A549 (cell line): ENCODE results near the gene PPP1R1B. TPM values are rescaled to one million over a fixed set of nuclear protein-coding genes. Genes with fewer than 3 reads are reported as not detected.
A peak's percentile ranks its signal among the peaks of the same experiment; 100 is the strongest.

ENCODE experiments used
- ATAC-seq, 2 experiments: fragments of 200-7000 bp in 1 of 2; fragments of >200 bp in 1 of 2; cut with Nextera tagmentation in 1 of 2; cut with Tn5 transposase in 1 of 2; 3 replicates each; pipeline versions ENCODE4 v1.8.0 to v1.9.1; 2018 to 2020; ENCODE audit warnings: mild to moderate bottlenecking in 1 of 2, moderate library complexity in 1 of 2
- CTCF ChIA-PET: fragments of 300-600 bp; sonication (Branson Sonifier 250); formaldehyde crosslinking; extraction: SDS; loops from one replicate; lab custom pipeline; 2021; ENCODE audit warnings: antibody characterized with exemption, inconsistent platforms; lab: Yijun Ruan, JAX
- POLR2A ChIA-PET: fragments of 350-600 bp; formaldehyde crosslinking; extraction: SDS; loops from one replicate; lab custom pipeline; 2021; ENCODE audit warnings: antibody characterized with exemption, inconsistent platforms; lab: Yijun Ruan, JAX
- DNase-seq, 2 experiments: peaks; one replicate each; pipeline versions ENCODE4 v3.0.0 to v3.0.0-alpha.2; 2011 to 2016; ENCODE audit warnings: low read depth in 1 of 2, low spot score in 1 of 2
- FAIRE-seq: peaks from 2 replicates; lab custom pipeline; 2011; peaks lifted over from hg19 to GRCh38; lab: Jason Lieb, UNC
- H3K27ac ChIP-seq, 2 experiments: fragments of >200 bp; sonication (Bioruptor Twin); formaldehyde crosslinking; 3 replicates each; pipeline ENCODE4 v1.5.1; 2016 to 2017
- H3K4me1 ChIP-seq: fragments of >200 bp; sonication (Bioruptor Twin); formaldehyde crosslinking; 3 replicates; pipeline ENCODE4 v1.6.1; 2016
- H3K4me2 ChIP-seq: fragments of >200 bp; sonication (Bioruptor Twin); formaldehyde crosslinking; 3 replicates; pipeline ENCODE4 v1.6.1; 2016
- H3K4me3 ChIP-seq: fragments of >200 bp; sonication (Bioruptor Twin); formaldehyde crosslinking; 3 replicates; pipeline ENCODE4 v1.5.1; 2016
- H3K9me3 ChIP-seq: fragments of >200 bp; sonication (Bioruptor Twin); formaldehyde crosslinking; 3 replicates; pipeline ENCODE4 v1.6.1; 2016
- CHD4 ChIP-seq: fragments of 200-600 bp; sonication (generic); IDR thresholded peaks from 2 replicates; pipeline ENCODE4 v1.6.1; 2016; ENCODE audit warnings: antibody characterized with exemption, mild to moderate bottlenecking, borderline replicate concordance
- EHF ChIP-seq: fragments of 250-450 bp; sonication (Bioruptor Pico); IDR thresholded peaks from 2 replicates; pipeline ENCODE4 v1.5.0; 2020; ENCODE audit warnings: mild to moderate bottlenecking
- EHMT2 ChIP-seq: fragments of 200-600 bp; sonication (generic); IDR thresholded peaks from 2 replicates; pipeline ENCODE4 v1.6.1; 2016; ENCODE audit warnings: antibody characterized with exemption, low read depth, mild to moderate bottlenecking, moderate library complexity
- ESRRA ChIP-seq: fragments of 150-350 bp; IDR thresholded peaks from 2 replicates; pipeline ENCODE4 v1.6.1; 2014; ENCODE audit warnings: mild to moderate bottlenecking, low read length, borderline replicate concordance
- HDAC2 ChIP-seq: fragments of 200-600 bp; sonication (generic); IDR thresholded peaks from 2 replicates; pipeline ENCODE4 v1.6.1; 2016
- HEYL ChIP-seq: fragments of 250-450 bp; sonication (Bioruptor Pico); IDR thresholded peaks from 2 replicates; pipeline ENCODE4 v1.8.0; 2021; ENCODE audit warnings: mild to moderate bottlenecking, moderate library complexity
- HOXB13 ChIP-seq: fragments of 250-450 bp; sonication (Bioruptor Pico); IDR thresholded peaks from 2 replicates; pipeline ENCODE4 v1.5.0; 2020; ENCODE audit warnings: low read depth, mild to moderate bottlenecking, moderate library complexity
- JUN ChIP-seq, 2 experiments: fragments of >200 bp; sonication (Bioruptor Twin); formaldehyde crosslinking; IDR thresholded peaks; 2 replicates in 1 of 2; 3 replicates in 1 of 2; pipeline ENCODE4 v1.6.1; 2016 to 2017
- MAX ChIP-seq: IDR thresholded peaks from 2 replicates; pipeline ENCODE4 v1.6.1; 2012
- MAZ ChIP-seq: fragments of 150-350 bp; IDR thresholded peaks from 2 replicates; pipeline ENCODE4 v1.6.1; 2014; ENCODE audit warnings: antibody characterized with exemption, low read depth, low read length, borderline replicate concordance
- MYC ChIP-seq: IDR thresholded peaks from 2 replicates; pipeline ENCODE4 v1.6.1; 2012; ENCODE audit warnings: mild to moderate bottlenecking, inconsistent platforms, low read length, improper control_type of control experiment, borderline replicate concordance
- NFE2L2 ChIP-seq: fragments of 150-350 bp; conservative IDR thresholded peaks from 2 replicates; pipeline ENCODE4 v1.6.1; 2014; ENCODE audit warnings: low read length
- NPAS2 ChIP-seq: fragments of 250-450 bp; sonication (Bioruptor Pico); IDR thresholded peaks from 2 replicates; pipeline ENCODE4 v1.8.0; 2022; ENCODE audit warnings: mild to moderate bottlenecking, moderate library complexity, borderline replicate concordance
- NR3C1 ChIP-seq: fragments of >200 bp; sonication (Bioruptor Twin); formaldehyde crosslinking; IDR thresholded peaks from 3 replicates; pipeline ENCODE4 v1.6.1; 2017
- PHF8 ChIP-seq: fragments of 200-600 bp; sonication (generic); IDR thresholded peaks from 2 replicates; pipeline ENCODE4 v1.6.1; 2016; ENCODE audit warnings: low read depth, mild to moderate bottlenecking, antibody characterized with exemption, moderate library complexity, borderline replicate concordance
- POLR2AphosphoS2 ChIP-seq: conservative IDR thresholded peaks from 2 replicates; pipeline ENCODE4 v1.6.1; 2012; ENCODE audit warnings: low read length, improper control_type of control experiment, inconsistent platforms
- RAD21 ChIP-seq, 2 experiments: fragments of >200 bp in 1 of 2; sonication (Bioruptor Twin) in 1 of 2; formaldehyde crosslinking in 1 of 2; IDR thresholded peaks in 1 of 2; conservative IDR thresholded peaks in 1 of 2; 2 replicates in 1 of 2; 3 replicates in 1 of 2; pipeline ENCODE4 v1.6.1; 2012 to 2018; ENCODE audit warnings: inconsistent platforms in 1 of 2
- RARB ChIP-seq: fragments of 250-450 bp; sonication (Bioruptor Pico); IDR thresholded peaks from 2 replicates; pipeline ENCODE4 v1.8.0; 2021; ENCODE audit warnings: mild to moderate bottlenecking, moderate library complexity
- RFX5 ChIP-seq: fragments of 450-650 bp; IDR thresholded peaks from 2 replicates; pipeline ENCODE4 v1.7.1; 2014; ENCODE audit warnings: antibody characterized with exemption, mild to moderate bottlenecking, moderate library complexity
- RNF2 ChIP-seq: fragments of 200-600 bp; sonication (generic); IDR thresholded peaks from 2 replicates; pipeline ENCODE4 v1.6.1; 2016; ENCODE audit warnings: low read depth, mild to moderate bottlenecking, antibody characterized with exemption, moderate library complexity, borderline replicate concordance
- USF2 ChIP-seq: fragments of 450-650 bp; IDR thresholded peaks from 2 replicates; pipeline ENCODE4 v1.6.1; 2014; ENCODE audit warnings: antibody characterized with exemption
- ZFP36 ChIP-seq: fragments of 450-650 bp; IDR thresholded peaks from 2 replicates; pipeline ENCODE4 v1.6.1; 2014; ENCODE audit warnings: borderline replicate concordance; ENCODE audit not compliant: partially characterized antibody
- ZNF302 ChIP-seq: fragments of 250-450 bp; sonication (Bioruptor Pico); IDR thresholded peaks from 2 replicates; pipeline ENCODE4 v1.9.0; 2021; ENCODE audit warnings: inconsistent platforms, mild to moderate bottlenecking, moderate library complexity
- WGBS: methylation state at CpG from one replicate; pipeline ENCODE4 v1.1.6; 2017; ENCODE audit errors: missing lambda C conversion rate; 5-methylcytosine and 5-hydroxymethylcytosine counted together
- polyA plus RNA-seq, 4 experiments: library from polyadenylated mRNA; depleted of rRNA in 3 of 4; stranded (reverse); fragments of >200 nt; fragmentation: RNase III in 1 of 4; extraction: RNeasy Plus Mini Kit Qiagen cat#74134 plus additional on column Dnase treatment in 1 of 4; gene quantifications; 2 replicates in 3 of 4; 3 replicates in 1 of 4; pipeline ENCODE4 v1.2.3, GENCODE V29; 2011 to 2017
- TF ChIP-seq, protein P1 (sequence below): fragments of 250-450 bp; sonication (Bioruptor Pico); IDR thresholded peaks from 2 replicates; pipeline ENCODE4 v1.5.0; 2021; ENCODE audit warnings: mild to moderate bottlenecking, moderate library complexity, borderline replicate concordance

Gene PPP1R1B
- polyA plus RNA-seq, 2 of the 4 experiments (the other 2 are of a cell fraction): 0.10 TPM; not detected in 1

DNA sequence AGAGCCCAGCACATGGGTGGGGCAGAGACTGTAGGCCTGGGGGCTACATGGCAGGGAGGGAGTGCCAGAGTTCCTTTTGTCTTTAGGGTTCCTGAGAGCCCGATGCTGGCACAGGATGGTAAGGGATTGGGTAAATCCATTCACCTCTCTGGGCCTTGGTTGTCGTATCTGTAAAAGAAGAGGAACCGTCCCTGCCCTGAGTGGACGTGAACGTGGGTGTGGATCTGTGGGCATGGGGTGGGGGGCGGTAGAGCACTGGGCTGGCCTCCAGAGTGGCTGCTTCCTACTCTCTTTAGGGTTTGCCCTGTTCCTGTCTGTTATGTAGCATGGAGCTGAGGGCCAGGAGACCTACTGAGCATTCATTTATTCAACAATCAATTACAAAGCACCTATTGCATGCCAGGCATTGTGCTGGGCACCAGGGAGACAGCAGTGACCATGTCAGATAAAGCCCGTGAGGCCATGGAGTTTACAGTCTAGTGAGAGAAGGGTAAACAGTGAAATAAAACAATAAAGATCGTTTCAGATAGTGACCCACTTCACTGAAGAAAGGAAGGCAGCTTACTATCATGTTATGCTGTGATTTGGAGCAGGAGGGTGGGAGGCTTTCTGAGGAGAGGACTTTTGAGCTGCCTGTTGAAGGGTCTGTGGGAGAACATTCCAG, 25.3 kb downstream of the PPP1R1B start (continued):
- TF ChIP-seq MYC: no peak

GRCh38 chr17:39652587-39653315, 26.0 kb downstream of the PPP1R1B start:
- H3K9me3 ChIP-seq: no peaks in the 10 kb centered on the region
- H3K4me2 ChIP-seq: no peak overlapping the region
- peak; percentile 43 to 45 for ATAC-seq
- CTCF ChIA-PET: interaction anchor here (1.0 to 48.4 kb wide), 10 partner anchors 32 to 105 kb away, joined by 3 to 1581 read pairs (median 8); partner anchors contain the start of genes ERBB2, NEUROD2, PGAP3 and PNMT
- 79% methylated on average over 7 of the region's 7 CpGs for WGBS
- no peak overlapping the region for H3K27ac ChIP-seq
- FAIRE-seq: no peak
- DNase-seq: no peak
- no peak for TF ChIP-seq NFE2L2
- no peak for TF ChIP-seq HOXB13 (CRISPR knock-in tag)
- no peak for TF ChIP-seq RFX5
- TF ChIP-seq NR3C1: no peak
- TF ChIP-seq ZNF302: no peak
- TF ChIP-seq EHF: no peak
- TF ChIP-seq POLR2AphosphoS2: no peak
- TF ChIP-seq JUN (IDR thresholded peaks at IDR 0.05): no peak
- no peak for TF ChIP-seq HDAC2
- no peak for TF ChIP-seq EHMT2
- TF ChIP-seq, protein P1, sequence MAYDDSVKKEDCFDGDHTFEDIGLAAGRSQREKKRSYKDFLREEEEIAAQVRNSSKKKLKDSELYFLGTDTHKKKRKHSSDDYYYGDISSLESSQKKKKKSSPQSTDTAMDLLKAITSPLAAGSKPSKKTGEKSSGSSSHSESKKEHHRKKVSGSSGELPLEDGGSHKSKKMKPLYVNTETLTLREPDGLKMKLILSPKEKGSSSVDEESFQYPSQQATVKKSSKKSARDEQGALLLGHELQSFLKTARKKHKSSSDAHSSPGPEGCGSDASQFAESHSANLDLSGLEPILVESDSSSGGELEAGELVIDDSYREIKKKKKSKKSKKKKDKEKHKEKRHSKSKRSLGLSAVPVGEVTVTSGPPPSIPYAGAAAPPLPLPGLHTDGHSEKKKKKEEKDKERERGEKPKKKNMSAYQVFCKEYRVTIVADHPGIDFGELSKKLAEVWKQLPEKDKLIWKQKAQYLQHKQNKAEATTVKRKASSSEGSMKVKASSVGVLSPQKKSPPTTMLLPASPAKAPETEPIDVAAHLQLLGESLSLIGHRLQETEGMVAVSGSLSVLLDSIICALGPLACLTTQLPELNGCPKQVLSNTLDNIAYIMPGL (CRISPR knock-in tag): no peak
- no peak for TF ChIP-seq MAX
- TF ChIP-seq, all 56 proteins: peak for 0
- POLR2A ChIA-PET: interaction anchor here (0.5 to 1.0 kb wide), 3 partner anchors 15 to 103 kb away, joined by 3 to 4 read pairs (median 3); partner anchors contain the start of gene ERBB2
- Histone ChIP-seq H3K4me1 (no peaks in the 10 kb centered on the region), H3K4me3 (no peak overlapping the region)

DNA sequence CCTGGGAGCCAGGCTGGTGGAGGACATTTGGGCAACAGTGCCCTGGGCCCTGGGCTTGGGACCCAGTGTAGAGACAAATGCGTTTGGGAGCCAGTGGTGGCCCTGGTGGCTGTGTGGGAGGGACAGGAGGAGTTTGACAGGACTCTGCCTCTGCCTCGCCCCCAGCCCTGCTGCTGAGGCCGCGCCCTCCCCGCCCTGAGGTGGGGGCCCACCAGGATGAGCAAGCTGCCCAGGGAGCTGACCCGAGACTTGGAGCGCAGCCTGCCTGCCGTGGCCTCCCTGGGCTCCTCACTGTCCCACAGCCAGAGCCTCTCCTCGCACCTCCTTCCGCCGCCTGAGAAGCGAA, 26.5 kb downstream of the PPP1R1B start:
- H3K4me2 ChIP-seq: no peak overlapping the region
- FAIRE-seq (no peak), DNase-seq (no peak), ATAC-seq (peak; percentile 3 to 7; a peak in 3 of 6 replicates)
- H3K4me3 ChIP-seq: no peak overlapping the region
- H3K9me3 ChIP-seq: no peaks in the 10 kb centered on the region
- TF ChIP-seq EHF: no peak
- TF ChIP-seq ZFP36: no peak
- TF ChIP-seq RNF2: no peak
- no peak for TF ChIP-seq PHF8
- TF ChIP-seq RARB (CRISPR knock-in tag): no peak
- no peak for TF ChIP-seq NPAS2 (CRISPR knock-in tag)
- no peak for TF ChIP-seq NFE2L2
- no peak for TF ChIP-seq CHD4
- no peak for TF ChIP-seq MYC
- TF ChIP-seq MAZ: no peak
- TF ChIP-seq RAD21 (conservative IDR thresholded peaks at IDR 0.05 in 1 of 2, IDR thresholded peaks at IDR 0.05 in 1 of 2): no peak
- TF ChIP-seq USF2: no peak
- TF ChIP-seq ESRRA: no peak
- no peak for TF ChIP-seq HEYL (CRISPR knock-in tag)
- ChIA-PET POLR2A (interaction anchor here (1.0 kb wide), 3 partner anchors 16 to 47 kb away, joined by 3 read pairs; partner anchors contain the start of genes ERBB2 and PGAP3), CTCF (interaction anchor here (0.7 to 48.4 kb wide), 15 partner anchors 31 to 522 kb away, joined by 3 to 1581 read pairs (median 7); partner anchors contain the start of genes ERBB2, MIEN1, NEUROD2 and PGAP3)
- no peak overlapping the region for H3K27ac ChIP-seq
- WGBS: 75% methylated on average over 10 of the region's 12 CpGs
- no peaks in the 10 kb centered on the region for H3K4me1 ChIP-seq
